ENCODE measurements around the gene SOD2. TPM values are rescaled to one million over a fixed set of nuclear protein-coding genes. Genes with fewer than 3 reads are reported as not detected.

Gene SOD2
- total and polyA plus RNA-seq, 9 of the 15 experiments (the other 6 are each of a cell fraction or from before 2014, with no cell fraction given) = 39.8 to 140 (median 95.8) TPM

GRCh38 chr6:159726255-159726917, 33.3 kb upstream of the SOD2 start (continued):
- TF ChIP-seq THAP12 (CRISPR knock-in tag; IDR thresholded peaks at IDR 0.05) = no peak
- no peak; the same call in 1 of the 2 replicates for TF ChIP-seq TAF7 (tag; IDR thresholded peaks at IDR 0.05)
- TF ChIP-seq ZBTB40 (IDR thresholded peaks at IDR 0.05) = peak; percentile 15; the same call in 1 of the 2 replicates
- TF ChIP-seq ZBTB40 (CRISPR knock-in tag; IDR thresholded peaks at IDR 0.05) = no peak
- TF ChIP-seq NCOA2 (IDR thresholded peaks at IDR 0.05; ENCODE audit: partially characterized antibody in 2 of 2) = no peak
- TF ChIP-seq NR3C1 (CRISPR knock-in tag; IDR thresholded peaks at IDR 0.05) = no peak
- TF ChIP-seq KLF16 (IDR thresholded peaks at IDR 0.05) = no peak
- TF ChIP-seq SRSF9 (IDR thresholded peaks at IDR 0.05; ENCODE audit: borderline replicate concordance, low read depth, low read length) = no peak
- TF ChIP-seq EGR1 (conservative IDR thresholded peaks at IDR 0.05) = peak; percentile 85
- no peak for TF ChIP-seq ZKSCAN3 (CRISPR knock-in tag; IDR thresholded peaks at IDR 0.05)
- no peak for TF ChIP-seq HEY1 (CRISPR knock-in tag; IDR thresholded peaks at IDR 0.05; ENCODE audit: borderline replicate concordance)
- no peak for TF ChIP-seq ETV5 (CRISPR knock-in tag; IDR thresholded peaks at IDR 0.05; ENCODE audit: low read depth)
